SK-N-MC (cell line): ENCODE results near the gene TNRC6B.

ENCODE experiments used
- DNase-seq: peaks from one replicate; pipeline ENCODE4 v3.0.0-alpha.2; 2011; ENCODE audit warnings: low read depth, low spot score
- H3K27ac ChIP-seq: fragments of 200-600 bp; sonication (generic); 2 replicates; pipeline ENCODE4 v1.5.1; 2016; ENCODE audit warnings: mixed run types
- H3K36me3 ChIP-seq: fragments of 200-600 bp; sonication (generic); 2 replicates; pipeline ENCODE4 v1.6.1; 2017; ENCODE audit warnings: antibody characterized with exemption, low read length, mixed read lengths; ENCODE audit not compliant: insufficient read depth
- H3K4me3 ChIP-seq: fragments of 200-600 bp; sonication (generic); 2 replicates; pipeline ENCODE4 v1.5.1; 2016
- H3K9ac ChIP-seq: fragments of 200-600 bp; sonication (generic); 2 replicates; pipeline ENCODE4 v1.8.0; 2017; ENCODE audit warnings: mixed run types, mixed read lengths; ENCODE audit not compliant: insufficient read length
- H3K9me3 ChIP-seq: fragments of 200-600 bp; sonication (generic); 2 replicates; pipeline ENCODE4 v1.6.1; 2017; ENCODE audit warnings: low read depth, mild to moderate bottlenecking, antibody characterized with exemption, low read length, moderate library complexity, mixed read lengths
- EZH2 ChIP-seq: fragments of 200-600 bp; sonication (generic); IDR thresholded peaks from one replicate; pipeline ENCODE4 v1.6.1; 2017; ENCODE audit warnings: antibody characterized with exemption
- FOXP2 ChIP-seq: optimal IDR thresholded peaks from 2 replicates; pipeline ENCODE3; 2011; ENCODE audit warnings: mild to moderate bottlenecking, moderate library complexity; ENCODE audit not compliant: insufficient read depth; ENCODE audit errors: extremely low read length, control extremely low read depth
- POLR2AphosphoS5 ChIP-seq: IDR thresholded peaks from 2 replicates; pipeline ENCODE4 v1.6.1; 2012; ENCODE audit warnings: mild to moderate bottlenecking, low read depth, low read length, borderline replicate concordance

Gene TNRC6B

GRCh38 chr22:40231618-40232313 lies 54.0 kb downstream of the TNRC6B start:
- H3K9me3 ChIP-seq = no peaks in the 10 kb centered on the region
- TF ChIP-seq POLR2AphosphoS5 (no peak), EZH2 (no peak)

DNA sequence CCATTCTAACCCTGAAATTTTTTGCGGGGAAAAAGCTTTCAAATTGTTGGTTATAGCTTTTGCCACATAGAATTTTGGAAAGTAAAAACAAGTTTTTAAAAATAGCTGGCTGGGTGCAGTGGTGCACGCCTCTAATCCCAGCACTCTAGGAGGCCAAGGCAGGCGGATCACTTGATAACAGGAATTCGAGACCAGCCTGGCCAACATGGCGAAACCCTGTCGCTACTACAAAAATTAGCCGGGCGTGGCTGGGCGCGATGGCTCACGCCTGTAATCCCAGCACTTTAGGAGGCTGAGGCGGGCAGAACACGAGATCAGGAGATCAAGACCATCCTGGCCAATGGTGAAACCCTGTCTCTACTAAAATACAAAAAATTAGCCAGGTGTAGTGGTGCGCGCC lies 54.9 kb downstream of the TNRC6B start:
- DNase-seq = no peak
- TF ChIP-seq POLR2AphosphoS5 = no peak
- no peak for TF ChIP-seq EZH2
- no peak for TF ChIP-seq FOXP2
- peaks cover 38% of the 10 kb centered on the region for H3K36me3 ChIP-seq
- H3K9me3 ChIP-seq = no peaks in the 10 kb centered on the region
- no peak overlapping the region for H3K9ac ChIP-seq
- H3K4me3 ChIP-seq = no peak overlapping the region
- no peak overlapping the region for H3K27ac ChIP-seq

More at GRCh38 chr22:40231618-40232313, 54.0 kb downstream of the TNRC6B start:
- Histone ChIP-seq H3K36me3 (peaks cover 38% of the 10 kb centered on the region), H3K4me3 (no peak overlapping the region), H3K27ac (no peak overlapping the region), H3K9ac (no peak overlapping the region)
- DNase-seq = no peak

GRCh38 chr22:40233886-40234285 lies 56.2 kb downstream of the TNRC6B start:
- Histone ChIP-seq H3K4me3 (no peak overlapping the region), H3K27ac (peak overlapping the region; percentile 60), H3K36me3 (peaks cover 34% of the 10 kb centered on the region), H3K9me3 (no peaks in the 10 kb centered on the region), H3K9ac (no peak overlapping the region)
- no peak for DNase-seq
- TF ChIP-seq FOXP2 (no peak), POLR2AphosphoS5 (no peak), EZH2 (no peak)

DNA sequence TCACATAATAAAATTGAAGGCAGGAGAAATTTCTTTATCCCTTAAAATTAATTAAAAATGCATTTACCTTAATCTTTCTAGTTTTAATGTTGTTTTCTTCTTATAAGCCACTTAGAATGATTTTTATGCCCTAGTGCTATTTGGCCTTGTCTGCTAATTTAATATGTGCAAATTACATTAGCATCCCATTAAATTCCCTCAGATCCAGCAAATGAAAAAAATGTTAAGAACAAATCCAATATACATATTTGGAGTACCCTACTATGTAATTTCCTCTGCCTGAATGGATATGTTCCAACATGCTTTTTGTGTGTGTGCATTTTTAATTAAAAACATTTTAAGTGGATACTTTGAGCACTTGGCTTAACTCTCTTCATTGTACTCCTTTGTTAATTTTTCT lies 56.9 kb downstream of the TNRC6B start:
- Histone ChIP-seq H3K4me3 (no peak overlapping the region), H3K9ac (no peak overlapping the region), H3K36me3 (peaks cover 27% of the 10 kb centered on the region), H3K27ac (peak overlapping the region; percentile 60; the same call in 1 of the 2 replicates), H3K9me3 (no peaks in the 10 kb centered on the region)
- DNase-seq = no peak
- no peak for TF ChIP-seq EZH2
- TF ChIP-seq POLR2AphosphoS5 = no peak
- no peak for TF ChIP-seq FOXP2

GRCh38 chr22:40235308-40235707 lies 57.6 kb downstream of the TNRC6B start:
- H3K9ac ChIP-seq = no peak overlapping the region
- DNase-seq = no peak
- peaks cover 21% of the 10 kb centered on the region for H3K36me3 ChIP-seq
- H3K27ac ChIP-seq = no peak overlapping the region
- H3K4me3 ChIP-seq = no peak overlapping the region
- no peaks in the 10 kb centered on the region for H3K9me3 ChIP-seq
- TF ChIP-seq POLR2AphosphoS5 = no peak
- TF ChIP-seq EZH2 = no peak
- no peak for TF ChIP-seq FOXP2

- Histone ChIP-seq H3K9me3 (no peaks in the 10 kb centered on the region), H3K4me3 (no peak overlapping the region), H3K9ac (no peak overlapping the region), H3K27ac (no peak overlapping the region), H3K36me3 (peaks cover 15% of the 10 kb centered on the region)
- TF ChIP-seq FOXP2 (no peak), POLR2AphosphoS5 (no peak), EZH2 (no peak)
- no peak for DNase-seq
Measured at GRCh38 chr22:40236131-40236665, 58.5 kb downstream of the TNRC6B start.

DNA sequence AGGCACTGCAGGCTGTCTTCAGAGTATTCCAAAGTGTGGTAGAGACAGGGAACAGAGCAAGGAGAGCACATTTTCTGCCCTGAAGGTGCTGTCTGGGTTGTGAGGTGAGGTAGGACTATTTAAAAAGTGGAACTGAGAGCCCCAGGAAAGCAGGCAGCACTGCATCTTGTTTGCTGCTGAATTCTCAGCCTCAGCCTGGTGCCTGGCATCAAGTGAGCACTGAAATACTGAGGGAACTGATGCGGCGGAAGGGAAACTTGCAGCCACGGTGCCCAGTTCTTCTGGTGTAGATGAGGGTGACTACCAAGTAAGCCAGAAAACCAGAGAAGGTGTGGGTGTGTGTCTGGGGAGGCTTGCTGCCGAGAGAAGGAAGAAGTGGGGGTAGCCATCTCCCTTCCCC lies 59.5 kb downstream of the TNRC6B start:
- Histone ChIP-seq H3K9me3 (no peaks in the 10 kb centered on the region), H3K4me3 (no peak overlapping the region), H3K36me3 (peaks cover 9% of the 10 kb centered on the region), H3K9ac (no peak overlapping the region), H3K27ac (no peak overlapping the region)
- DNase-seq = no peak
- no peak for TF ChIP-seq POLR2AphosphoS5
- TF ChIP-seq FOXP2 = no peak

DNA sequence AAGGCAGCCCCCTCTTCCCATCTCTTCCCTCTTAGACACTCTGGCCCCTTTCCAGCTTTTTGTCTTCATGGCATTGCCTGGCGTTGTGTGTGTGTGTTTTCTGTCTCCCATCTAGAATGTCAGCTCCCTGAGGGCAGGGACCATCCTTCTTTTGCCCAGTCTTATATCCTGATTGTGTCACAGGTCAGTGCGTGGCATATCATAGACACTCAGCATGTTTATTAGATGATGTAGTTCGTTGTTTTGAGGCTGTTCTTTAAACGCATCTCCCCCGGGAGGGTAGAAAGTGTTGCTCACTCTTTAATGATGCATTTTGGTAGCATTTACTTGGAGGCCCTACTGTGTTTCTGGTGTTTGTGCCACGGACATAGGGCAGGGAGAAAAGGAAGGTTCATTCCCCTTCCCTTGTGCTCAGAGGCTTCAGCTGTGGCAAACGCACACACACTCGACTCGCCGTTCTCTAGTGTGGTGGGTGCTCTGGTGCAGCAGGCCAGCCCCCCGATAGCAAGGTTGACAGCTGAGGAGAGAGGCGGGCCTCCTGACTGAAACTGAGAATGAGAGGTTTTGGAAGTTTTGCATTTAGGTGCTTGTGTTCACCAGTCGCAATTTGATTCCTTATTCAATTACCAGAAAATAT lies 60.2 kb downstream of the TNRC6B start:
- no peak overlapping the region for H3K4me3 ChIP-seq
- H3K36me3 ChIP-seq = peaks cover 5% of the 10 kb centered on the region; the same call in 1 of the 2 replicates
- no peaks in the 10 kb centered on the region for H3K9me3 ChIP-seq
- no peak for DNase-seq
- H3K9ac ChIP-seq = no peak overlapping the region
- TF ChIP-seq EZH2 = no peak
- no peak for TF ChIP-seq FOXP2
- TF ChIP-seq POLR2AphosphoS5 = no peak
- H3K27ac ChIP-seq = no peak overlapping the region
